ENCODE measurements around the gene ZNF213.

ZNF213 gene

GRCh38 chr16:3150346-3151218 lies 15.8 kb downstream of the ZNF213 start:
- no peak for TF ChIP-seq CTCF (IDR thresholded peaks at IDR 0.05)

GRCh38 chr16:3152027-3152276 lies 17.1 kb downstream of the ZNF213 start:
- no peak for TF ChIP-seq CTCF (IDR thresholded peaks at IDR 0.05)

GRCh38 chr16:3152277-3152990 lies 17.6 kb downstream of the ZNF213 start:
- TF ChIP-seq CTCF (IDR thresholded peaks at IDR 0.05) = peak; percentile 57

DNA sequence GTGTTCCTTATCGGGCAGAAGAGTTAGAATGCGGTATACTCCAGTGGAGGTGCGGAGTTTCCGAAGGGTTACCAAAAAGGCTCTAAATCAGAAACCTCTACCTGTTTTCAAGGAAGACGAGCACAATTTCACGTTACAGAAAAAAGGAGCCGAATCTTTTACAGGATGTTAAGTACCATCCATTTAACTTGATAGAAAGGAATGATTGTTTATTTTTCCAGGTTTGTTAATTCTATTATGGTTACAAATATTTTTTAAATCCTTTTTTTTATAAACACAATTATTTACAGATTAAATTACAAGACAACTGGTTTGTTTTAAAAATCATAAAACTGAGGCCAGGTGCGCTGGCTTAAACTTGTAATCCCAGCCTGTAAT lies 18.2 kb downstream of the ZNF213 start:
- no peak for TF ChIP-seq CTCF (IDR thresholded peaks at IDR 0.05)

DNA sequence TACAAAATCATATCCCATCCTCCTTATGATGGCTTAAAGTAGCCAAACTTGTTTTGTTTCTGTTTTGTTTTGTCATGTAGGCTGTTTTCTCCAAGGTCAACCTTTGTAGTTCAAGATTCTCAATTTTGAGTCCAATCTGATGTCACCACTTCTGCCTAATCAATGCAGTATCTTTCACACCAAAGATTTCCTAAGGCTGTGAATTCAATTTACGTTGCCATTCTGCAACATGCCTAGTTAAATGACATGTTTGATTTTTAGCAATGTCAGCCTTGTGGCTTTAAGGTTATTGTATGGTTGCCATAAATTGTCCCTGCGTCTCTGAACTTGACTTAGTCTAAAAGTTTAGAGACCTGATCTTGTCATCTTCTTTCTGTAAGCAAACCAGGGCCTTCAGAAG lies 20.4 kb downstream of the ZNF213 start:
- no peak for TF ChIP-seq CTCF (IDR thresholded peaks at IDR 0.05)

DNA sequence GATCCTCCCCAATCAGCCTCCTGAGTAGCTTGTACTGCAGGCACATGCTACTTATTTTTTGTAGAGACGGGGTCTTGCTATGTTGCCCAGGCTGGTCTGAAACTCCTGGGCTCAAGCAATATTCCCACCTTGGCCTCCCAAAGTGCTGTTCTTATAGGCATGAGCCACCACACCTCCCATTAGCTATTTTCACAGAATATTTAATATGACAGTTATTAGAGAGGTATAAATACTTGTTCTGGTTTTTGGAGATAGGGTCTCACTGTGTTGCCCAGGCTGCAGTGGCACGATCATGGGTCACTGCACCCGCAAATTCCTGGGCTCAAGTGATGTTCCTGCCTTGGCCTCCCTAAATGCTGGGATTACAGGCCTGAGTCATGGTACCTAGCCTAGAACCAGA lies 21.1 kb downstream of the ZNF213 start:
- no peak for TF ChIP-seq CTCF (IDR thresholded peaks at IDR 0.05)

DNA sequence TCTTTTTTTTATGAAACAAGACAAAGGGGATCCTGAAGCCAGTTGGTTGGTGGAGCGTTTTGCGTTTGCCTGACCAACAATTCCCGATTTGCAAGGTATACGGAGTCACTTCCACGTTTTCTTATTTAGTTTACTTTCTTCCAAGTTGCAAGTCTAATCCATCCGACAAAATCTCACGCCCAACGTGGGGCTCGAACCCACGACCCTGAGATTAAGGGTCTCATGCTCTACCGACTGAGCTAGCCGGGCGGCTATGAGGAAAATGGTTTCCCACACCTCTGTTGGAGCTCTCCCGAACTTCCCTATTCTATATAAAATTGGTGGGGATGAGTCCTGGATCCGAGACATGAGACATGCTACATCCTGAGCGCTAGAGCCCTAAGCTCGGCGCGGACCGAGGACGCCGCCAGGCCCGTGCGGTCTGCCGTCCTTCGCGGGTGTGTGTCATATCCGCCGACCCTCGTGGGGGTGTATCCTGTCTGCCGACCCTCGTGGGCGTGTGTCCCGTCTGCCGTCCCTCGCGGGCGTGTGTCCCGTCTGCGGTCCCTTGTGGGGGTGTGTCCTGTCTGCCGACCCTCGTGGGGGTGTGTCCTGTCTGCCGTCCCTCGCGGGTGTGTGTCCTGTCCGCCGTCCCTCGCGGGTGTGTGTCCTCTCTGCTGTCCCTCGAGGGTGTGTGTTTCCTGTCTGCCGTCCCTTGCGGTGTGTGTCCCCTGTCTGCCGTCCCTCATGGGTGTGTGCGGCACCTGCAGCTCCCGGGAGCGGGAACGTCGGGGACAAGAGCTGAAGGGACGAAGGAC lies 22.6 kb downstream of the ZNF213 start:
- no peak for TF ChIP-seq CTCF (IDR thresholded peaks at IDR 0.05)
